Activated CD8-positive, alpha-beta memory T cell treated with anti-CD3 and anti-CD28 coated beads for 36 hours (primary cell): ENCODE data around the gene SLC27A6. TPM values are rescaled to one million over a fixed set of nuclear protein-coding genes. Genes with fewer than 3 reads are reported as not detected.
"Not testable (repeated sequence)": the region's sequence is repeated elsewhere in the genome, so short reads cannot be mapped to it uniquely, and the experiment has no call there.

Source experiments
- CTCF ChIA-PET: fragments of 350-600 bp; sonication (Branson Sonifier 250); formaldehyde crosslinking; loops from one replicate; lab custom pipeline; 2021; ENCODE audit warnings: antibody characterized with exemption; lab: Charles Lee
- POLR2A ChIA-PET: fragments of 350-600 bp; sonication (Branson Sonifier 250); formaldehyde crosslinking; loops from one replicate; lab custom pipeline; 2021; ENCODE audit warnings: antibody characterized with exemption; lab: Charles Lee
- total RNA-seq, 2 experiments: library from RNA; stranded (reverse); gene quantifications; one replicate each; pipeline ENCODE4 v1.2.3, GENCODE V29; 2021

The SLC27A6 gene
- total RNA-seq, 2 experiments from 2014 or later, result not detected

DNA sequence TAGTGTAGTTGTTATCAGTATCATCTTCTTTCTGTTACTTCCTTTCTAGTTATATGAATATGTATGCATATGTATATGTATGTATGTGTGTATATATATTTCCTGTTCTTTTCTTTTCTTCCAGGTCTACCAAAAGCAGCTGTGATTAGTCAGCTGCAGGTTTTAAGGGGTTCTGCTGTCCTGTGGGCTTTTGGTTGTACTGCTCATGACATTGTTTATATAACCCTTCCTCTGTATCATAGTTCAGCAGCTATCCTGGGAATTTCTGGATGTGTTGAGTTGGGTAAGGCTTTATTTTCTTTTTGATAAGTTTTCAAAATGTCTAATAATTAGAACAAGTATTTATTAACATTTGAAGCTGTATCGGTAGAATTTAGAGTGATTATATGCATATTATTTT is 23.2 kb downstream of the SLC27A6 start:
- ChIA-PET POLR2A (no interaction called here), CTCF (no interaction called here)

GRCh38 chr5:129001841-129002526 is 36.7 kb downstream of the SLC27A6 start:
- ChIA-PET CTCF (no interaction called here), POLR2A (no interaction called here)

DNA sequence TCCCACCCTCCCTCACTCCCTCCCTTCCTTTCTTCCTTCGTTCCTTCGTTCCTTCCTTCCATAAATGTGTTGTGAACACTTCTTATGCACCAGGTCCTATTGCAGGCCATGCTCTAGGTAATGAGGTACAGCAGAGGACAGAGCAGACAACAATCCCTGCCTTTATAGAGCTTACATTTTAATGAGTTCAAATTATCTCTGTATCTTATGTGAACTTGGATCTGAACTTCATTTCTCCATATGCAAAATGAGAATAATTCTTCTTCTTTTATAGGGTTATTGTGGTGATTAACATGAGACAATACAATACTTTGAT is 37.2 kb downstream of the SLC27A6 start:
- ChIA-PET POLR2A (no interaction called here), CTCF (no interaction called here)

DNA sequence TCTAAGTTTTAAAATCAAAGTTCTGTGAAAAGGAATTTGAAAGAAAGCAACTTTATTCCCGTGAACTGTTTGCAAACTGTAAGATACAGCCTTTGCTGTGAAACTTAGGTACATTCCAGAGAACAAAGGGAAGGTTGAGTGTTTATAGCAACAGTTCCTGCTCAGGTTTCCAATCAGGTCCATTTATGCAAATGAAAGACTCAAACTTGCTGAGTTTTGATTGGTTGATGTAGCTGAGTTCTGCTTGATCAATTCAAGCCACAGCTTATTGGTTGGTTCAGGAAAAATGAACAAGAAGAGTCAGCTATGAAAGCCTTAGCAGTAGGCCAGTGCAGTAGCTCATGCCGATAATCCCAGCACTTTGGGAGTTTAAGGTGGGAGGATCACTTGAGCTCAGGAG is 37.9 kb downstream of the SLC27A6 start:
- ChIA-PET POLR2A (no interaction called here), CTCF (interaction anchor here (0.6 kb wide), 1 partner anchor 422 kb away, joined by 3 read pairs; no protein-coding TSS in a partner anchor)

DNA sequence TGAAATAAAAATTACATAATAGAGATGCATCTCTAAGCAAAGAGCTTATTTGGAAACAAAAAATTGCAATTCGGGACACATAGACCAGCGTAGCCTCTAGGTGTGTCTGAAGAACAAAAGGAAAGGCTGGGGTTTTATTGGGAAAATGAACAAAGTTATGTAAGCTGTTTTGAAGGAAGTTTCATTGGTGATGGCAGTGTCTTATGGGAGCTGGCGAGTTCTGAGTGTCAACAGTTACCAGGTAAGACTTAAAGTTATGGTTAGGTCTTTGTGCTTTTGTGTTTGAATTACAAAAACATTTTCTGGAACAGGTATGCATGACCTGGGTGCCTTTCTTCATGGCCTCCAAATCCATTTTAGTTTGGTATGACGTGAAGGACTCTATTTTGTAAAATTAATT is 48.9 kb downstream of the SLC27A6 start:
- POLR2A ChIA-PET, result no interaction called here
- CTCF ChIA-PET, result no interaction called here

DNA sequence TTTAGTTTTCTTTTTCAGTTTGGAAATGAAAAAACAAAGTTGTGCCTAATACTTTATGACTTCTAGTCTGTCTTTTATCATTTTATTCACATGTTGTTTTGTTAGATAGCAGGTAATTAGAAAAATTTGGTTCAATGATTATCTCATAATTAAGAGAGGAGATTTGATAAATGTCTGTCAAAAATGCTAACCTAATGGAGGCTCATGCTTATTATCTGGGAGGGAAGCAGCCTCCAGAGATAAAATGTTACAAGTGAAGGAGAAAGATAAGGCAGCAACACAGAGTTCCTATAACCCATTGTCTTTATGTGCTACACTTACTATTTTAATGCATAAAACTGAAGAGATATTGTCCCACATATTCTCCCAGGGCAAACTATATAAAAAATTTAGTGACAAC is 53.5 kb downstream of the SLC27A6 start:
- ChIA-PET POLR2A (no interaction called here), CTCF (no interaction called here)

DNA sequence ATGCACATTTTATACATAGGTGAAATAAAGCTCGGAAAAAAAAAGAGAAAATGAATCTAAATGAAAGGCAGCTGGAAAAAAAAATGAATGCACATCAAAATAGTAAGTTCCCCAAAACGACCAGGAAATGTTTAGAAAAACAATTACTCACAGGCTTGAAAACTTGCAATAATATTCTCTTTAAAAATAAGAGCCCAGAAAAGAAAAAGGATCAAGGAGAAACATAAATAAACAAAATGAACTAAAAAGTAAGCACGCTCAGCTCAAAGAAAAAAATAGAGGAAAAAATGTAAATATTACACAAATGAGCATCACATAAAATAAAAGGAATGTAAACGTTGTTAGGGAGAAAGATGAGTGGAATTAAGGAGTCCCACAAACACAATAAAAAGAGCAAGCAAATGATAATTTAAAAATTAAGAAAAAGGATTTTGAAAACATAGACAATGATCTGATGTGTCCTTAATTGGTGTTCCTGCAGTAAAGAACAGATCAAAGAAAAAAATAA is 54.2 kb downstream of the SLC27A6 start:
- POLR2A ChIA-PET, result no interaction called here
- CTCF ChIA-PET, result no interaction called here

DNA sequence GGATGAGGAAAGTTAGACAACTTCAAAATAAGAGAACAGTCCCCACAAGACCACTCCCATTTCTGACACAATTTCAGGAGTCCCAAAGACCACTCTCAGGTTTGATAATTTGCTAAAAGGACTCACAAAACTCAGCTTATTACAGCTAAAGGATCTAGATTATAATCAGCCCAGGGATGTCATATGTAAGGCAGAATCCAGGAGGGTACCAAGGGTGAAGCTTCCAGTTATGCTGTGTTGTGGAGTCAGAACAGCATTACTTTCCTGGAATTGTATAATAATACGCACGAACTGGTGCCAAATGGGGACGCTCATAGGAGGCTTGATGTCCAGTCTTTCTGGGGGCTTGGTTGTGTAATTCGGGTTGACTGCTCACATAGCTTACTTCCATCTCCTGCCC is 55.4 kb downstream of the SLC27A6 start:
- ChIA-PET POLR2A (no interaction called here), CTCF (no interaction called here)

GRCh38 chr5:129021744-129022143 is 56.5 kb downstream of the SLC27A6 start:
- ChIA-PET CTCF (no interaction called here), POLR2A (no interaction called here)

GRCh38 chr5:129022599-129022998 is 57.3 kb downstream of the SLC27A6 start:
- ChIA-PET POLR2A (no interaction called here), CTCF (no interaction called here)

GRCh38 chr5:129027260-129027659 is 62.0 kb downstream of the SLC27A6 start:
- ChIA-PET CTCF (no interaction called here), POLR2A (no interaction called here)

- POLR2A ChIA-PET, result no interaction called here
- CTCF ChIA-PET, result no interaction called here
These were observed 66.8 kb downstream of the SLC27A6 start for GRCh38 chr5:129031886-129032683.

GRCh38 chr5:129036257-129036656 is 71.0 kb downstream of the SLC27A6 start:
- CTCF ChIA-PET, POLR2A ChIA-PET: not testable (repeated sequence)

DNA sequence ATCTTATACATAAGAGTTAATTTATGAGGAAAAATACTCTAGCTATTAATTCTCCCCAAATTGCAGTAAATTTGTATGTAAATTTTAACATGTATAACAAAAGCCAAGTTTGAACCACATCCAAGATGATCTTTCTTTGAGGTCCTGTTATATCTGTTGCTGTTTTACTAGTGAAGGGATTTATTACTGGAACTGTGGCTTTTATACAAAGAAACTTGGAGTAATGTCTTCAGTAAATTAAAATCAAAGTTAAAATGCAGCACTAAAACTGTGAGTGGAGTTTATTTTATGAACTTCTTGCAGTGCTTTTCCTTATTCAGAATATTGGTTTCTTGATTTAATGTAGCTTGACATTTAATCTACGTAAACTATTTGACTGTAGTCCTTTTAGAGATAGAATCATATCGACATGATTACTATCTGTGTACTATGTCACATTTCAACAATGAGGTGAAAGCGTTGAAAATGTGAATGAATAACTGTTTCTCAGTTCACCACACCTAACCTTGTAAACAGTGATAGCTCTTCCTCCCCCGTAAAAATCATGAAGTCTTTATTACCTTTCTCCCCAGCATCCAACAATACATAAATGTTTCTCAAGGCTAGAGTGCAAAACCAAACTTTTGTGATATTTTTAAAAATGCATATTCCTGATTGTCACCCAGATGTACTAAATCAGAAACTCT is 76.1 kb downstream of the SLC27A6 start:
- POLR2A ChIA-PET, result no interaction called here
- CTCF ChIA-PET, result no interaction called here

GRCh38 chr5:129042306-129042705 is 77.0 kb downstream of the SLC27A6 start:
- ChIA-PET CTCF (no interaction called here), POLR2A (no interaction called here)

GRCh38 chr5:129043894-129044293 is 78.6 kb downstream of the SLC27A6 start:
- ChIA-PET POLR2A (no interaction called here), CTCF (no interaction called here)

- CTCF ChIA-PET, result no interaction called here
- POLR2A ChIA-PET, result no interaction called here
These were observed 80.9 kb downstream of the SLC27A6 start for GRCh38 chr5:129046151-129046550.

GRCh38 chr5:129048509-129048908 is 83.2 kb downstream of the SLC27A6 start:
- CTCF ChIA-PET, result no interaction called here
- POLR2A ChIA-PET, result no interaction called here

DNA sequence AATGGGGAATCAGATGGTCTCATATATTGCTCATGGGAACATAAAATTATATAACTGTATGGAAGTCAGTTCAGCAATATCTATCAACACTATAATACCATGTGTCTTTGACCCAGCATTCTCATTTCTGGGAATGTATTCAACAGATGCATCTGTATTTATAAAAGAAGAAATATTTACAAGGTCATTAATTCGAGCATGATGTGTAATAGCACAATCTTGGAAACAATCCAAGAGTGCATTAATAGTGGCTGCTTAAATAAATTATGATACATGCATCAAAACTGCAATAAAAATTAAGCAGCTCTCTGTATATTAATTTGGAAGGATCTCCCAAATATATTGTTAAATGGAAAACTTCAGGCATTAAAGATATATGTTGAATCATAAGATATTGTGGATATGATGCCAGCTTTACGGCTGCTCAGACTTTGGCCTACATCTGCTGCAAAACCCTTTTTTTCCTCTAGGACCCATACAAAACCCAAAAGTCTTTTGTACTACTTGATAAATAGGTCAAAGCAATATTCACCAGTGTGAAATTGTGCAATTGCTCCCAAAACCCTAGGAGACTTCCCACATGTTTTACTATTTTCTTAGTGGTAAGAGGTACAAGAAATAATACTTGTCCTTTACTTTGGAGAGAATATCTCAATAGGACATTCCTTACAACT is 84.0 kb downstream of the SLC27A6 start:
- POLR2A ChIA-PET, result no interaction called here

GRCh38 chr5:129051283-129051682 is 86.0 kb downstream of the SLC27A6 start:
- CTCF ChIA-PET, result no interaction called here
- POLR2A ChIA-PET, result no interaction called here

More for the DNA sequence above, 84.0 kb downstream of the SLC27A6 start:
- CTCF ChIA-PET, result no interaction called here
